ENCODE data around the gene CD1E. TPM values are rescaled to one million over a fixed set of nuclear protein-coding genes. Genes with fewer than 3 reads are reported as not detected.

CD1E gene
- total and polyA plus RNA-seq, 12 donors = 0.06 to 0.50 TPM; not detected in 10

DNA sequence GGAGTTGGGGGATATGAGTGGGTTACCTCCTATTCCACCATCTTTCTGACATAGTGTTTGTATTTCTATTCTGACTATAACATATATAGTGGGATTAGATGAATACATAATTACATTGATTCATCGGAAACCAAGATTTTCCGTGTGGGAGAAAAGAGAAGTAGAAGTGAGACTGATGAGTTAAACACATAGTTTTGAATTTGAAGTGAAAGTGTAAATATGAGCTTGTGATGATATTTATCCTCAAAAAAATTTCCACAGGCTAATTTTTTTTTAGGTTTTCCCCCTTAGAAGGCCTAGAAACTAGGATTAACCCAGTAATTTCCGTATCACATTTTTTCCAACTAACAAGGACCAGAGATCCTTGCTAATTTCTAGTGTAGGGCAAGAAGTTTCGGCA lies 29.3 kb upstream of the CD1E start:
- 70 to 81% (median 76%) methylated on average over 4 of the region's 4 CpGs for WGBS, 4 donors

DNA sequence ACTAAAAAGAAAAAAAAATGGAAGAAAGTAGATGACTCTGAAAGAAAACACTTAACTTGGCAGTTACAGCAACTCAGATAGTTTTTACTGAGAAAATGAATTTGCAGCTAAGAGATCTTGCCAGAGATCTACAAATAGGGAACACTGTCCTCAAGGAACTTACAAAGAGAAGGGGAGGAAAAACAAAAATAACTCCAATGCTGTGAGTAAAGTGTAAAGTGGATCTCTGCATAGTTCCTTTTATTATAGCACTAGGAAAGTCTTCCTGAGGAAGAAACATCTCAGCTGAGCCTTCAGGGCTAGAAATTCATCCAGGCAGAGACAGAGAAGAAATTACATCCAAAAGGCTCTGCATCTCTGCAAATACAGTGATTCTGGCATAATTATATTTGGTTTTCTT lies 26.2 kb upstream of the CD1E start:
- no peaks in the 10 kb centered on the region for H3K9me3 ChIP-seq (replicated peaks in 1 of 3)
- intact Hi-C loops (cut with DNase I) = no loop called here
- H3K36me3 ChIP-seq (replicated peaks in 1 of 2) = no peaks in the 10 kb centered on the region
- no peak for DNase-seq
- TF ChIP-seq POLR2A (IDR thresholded peaks at IDR 0.05) = no peak
- TF ChIP-seq, protein P1, sequence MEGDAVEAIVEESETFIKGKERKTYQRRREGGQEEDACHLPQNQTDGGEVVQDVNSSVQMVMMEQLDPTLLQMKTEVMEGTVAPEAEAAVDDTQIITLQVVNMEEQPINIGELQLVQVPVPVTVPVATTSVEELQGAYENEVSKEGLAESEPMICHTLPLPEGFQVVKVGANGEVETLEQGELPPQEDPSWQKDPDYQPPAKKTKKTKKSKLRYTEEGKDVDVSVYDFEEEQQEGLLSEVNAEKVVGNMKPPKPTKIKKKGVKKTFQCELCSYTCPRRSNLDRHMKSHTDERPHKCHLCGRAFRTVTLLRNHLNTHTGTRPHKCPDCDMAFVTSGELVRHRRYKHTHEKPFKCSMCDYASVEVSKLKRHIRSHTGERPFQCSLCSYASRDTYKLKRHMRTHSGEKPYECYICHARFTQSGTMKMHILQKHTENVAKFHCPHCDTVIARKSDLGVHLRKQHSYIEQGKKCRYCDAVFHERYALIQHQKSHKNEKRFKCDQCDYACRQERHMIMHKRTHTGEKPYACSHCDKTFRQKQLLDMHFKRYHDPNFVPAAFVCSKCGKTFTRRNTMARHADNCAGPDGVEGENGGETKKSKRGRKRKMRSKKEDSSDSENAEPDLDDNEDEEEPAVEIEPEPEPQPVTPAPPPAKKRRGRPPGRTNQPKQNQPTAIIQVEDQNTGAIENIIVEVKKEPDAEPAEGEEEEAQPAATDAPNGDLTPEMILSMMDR (IDR thresholded peaks at IDR 0.05) = no peak
- H3K27ac ChIP-seq = no peak overlapping the region
- H3K27me3 ChIP-seq = no peaks in the 10 kb centered on the region
- H3K4me1 ChIP-seq (replicated peaks in 1 of 2) = no peaks in the 10 kb centered on the region
- H3K4me3 ChIP-seq = no peak overlapping the region

More for the DNA sequence above, 29.3 kb upstream of the CD1E start:
- H3K4me1 ChIP-seq (replicated peaks in 1 of 2) = no peaks in the 10 kb centered on the region
- no peak overlapping the region for H3K4me3 ChIP-seq
- H3K27ac ChIP-seq = no peak overlapping the region
- intact Hi-C loops (cut with DNase I) = no loop called here
- H3K9me3 ChIP-seq (replicated peaks in 1 of 3) = no peaks in the 10 kb centered on the region
- TF ChIP-seq, protein P1 (IDR thresholded peaks at IDR 0.05) = no peak
- no peak for TF ChIP-seq POLR2A (IDR thresholded peaks at IDR 0.05)
- H3K36me3 ChIP-seq (replicated peaks in 1 of 2) = no peaks in the 10 kb centered on the region
- DNase-seq = no peak
- no peaks in the 10 kb centered on the region for H3K27me3 ChIP-seq

DNA sequence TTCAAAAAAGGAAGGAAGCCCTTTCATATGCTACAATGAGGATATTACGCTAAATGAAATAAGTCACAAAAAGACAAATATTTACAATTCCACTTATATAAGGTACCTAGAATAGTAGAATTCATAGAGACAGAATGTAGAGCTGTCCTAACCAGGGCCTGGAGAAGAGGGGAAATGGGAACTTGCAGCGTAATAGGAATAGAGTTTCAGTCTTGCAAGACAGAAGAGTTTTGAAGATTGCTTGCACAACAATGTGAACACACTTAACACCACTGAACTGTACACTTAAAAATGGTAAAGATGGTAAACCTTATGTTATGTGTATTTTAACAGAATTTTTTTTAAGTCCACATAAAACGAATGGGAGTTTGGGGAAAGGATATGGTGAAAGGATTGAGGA lies 25.3 kb upstream of the CD1E start:
- Histone ChIP-seq H3K9me3 (replicated peaks in 1 of 3) (no peaks in the 10 kb centered on the region), H3K27ac (no peak overlapping the region), H3K27me3 (no peaks in the 10 kb centered on the region), H3K36me3 (replicated peaks in 1 of 2) (no peaks in the 10 kb centered on the region), H3K4me1 (replicated peaks in 1 of 2) (no peaks in the 10 kb centered on the region), H3K4me3 (no peak overlapping the region)
- 60 to 76% (median 69%) methylated on average over 3 of the region's 3 CpGs for WGBS, 4 donors
- intact Hi-C loops (cut with DNase I) = no loop called here
- DNase-seq = no peak
- TF ChIP-seq POLR2A (IDR thresholded peaks at IDR 0.05) = no peak
- TF ChIP-seq, protein P1 (IDR thresholded peaks at IDR 0.05) = no peak

DNA sequence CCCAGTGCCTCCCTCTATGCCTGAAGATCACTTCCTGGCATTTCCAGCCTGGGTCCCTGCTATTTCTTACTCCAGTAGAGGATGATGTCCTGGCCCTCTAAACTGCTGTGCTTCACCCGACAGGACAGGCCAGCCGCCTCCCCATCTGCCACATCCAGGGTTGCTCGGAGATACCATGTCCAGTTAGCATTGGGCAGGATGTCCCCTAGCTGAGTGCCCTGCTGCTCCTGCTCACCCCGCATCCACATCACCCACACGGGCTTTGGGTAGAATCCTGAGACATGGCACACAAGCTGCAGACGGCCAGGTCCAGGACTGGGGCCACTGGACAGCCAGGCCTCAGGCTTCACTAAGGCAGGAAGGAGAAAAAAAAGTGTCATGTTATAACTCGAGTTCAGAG lies 24.4 kb upstream of the CD1E start:
- DNase-seq = no peak
- no peaks in the 10 kb centered on the region for H3K9me3 ChIP-seq (replicated peaks in 1 of 3)
- intact Hi-C loops (cut with DNase I) = no loop called here
- no peaks in the 10 kb centered on the region for H3K27me3 ChIP-seq
- no peaks in the 10 kb centered on the region for H3K36me3 ChIP-seq (replicated peaks in 1 of 2)
- no peaks in the 10 kb centered on the region for H3K4me1 ChIP-seq (replicated peaks in 1 of 2)
- WGBS, 4 donors = 77 to 85% (median 85%) methylated on average over 7 of the region's 7 CpGs
- TF ChIP-seq POLR2A (IDR thresholded peaks at IDR 0.05) = no peak
- TF ChIP-seq, protein P1 (IDR thresholded peaks at IDR 0.05) = no peak
- no peak overlapping the region for H3K4me3 ChIP-seq
- H3K27ac ChIP-seq = no peak overlapping the region

Measured in adrenal gland (tissue), 12 donors.